NCI-H345 treated with DMSO at 0.1 percent for 48 hours (cell line): ENCODE data around the gene SLC22A15.

Experiments used
- DNase-seq: peaks from one replicate; lab custom pipeline; 2025; ENCODE audit not compliant: unreplicated experiment; lab: John Stamatoyannopoulos, UW

Gene SLC22A15

DNA sequence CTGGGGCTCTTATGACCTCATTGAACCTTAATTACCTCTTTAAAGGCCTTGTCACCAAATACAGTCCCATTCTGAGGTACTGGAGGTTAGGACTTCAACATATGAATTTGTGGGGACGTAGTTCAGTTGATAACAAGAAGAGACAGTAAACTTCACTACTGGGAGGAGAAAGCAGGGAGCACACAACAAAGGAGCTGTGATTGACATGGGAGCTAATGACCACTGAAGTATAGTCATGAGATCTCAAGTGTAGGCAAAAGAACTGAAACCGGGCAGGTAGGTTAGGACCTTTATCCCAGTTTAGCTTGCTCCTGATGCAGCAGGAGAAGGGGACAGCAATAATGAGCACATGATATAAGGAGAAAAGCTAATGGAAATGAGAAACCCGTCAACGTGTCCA, 123.1 kb downstream of the SLC22A15 start:
- DNase-seq = no peak

DNA sequence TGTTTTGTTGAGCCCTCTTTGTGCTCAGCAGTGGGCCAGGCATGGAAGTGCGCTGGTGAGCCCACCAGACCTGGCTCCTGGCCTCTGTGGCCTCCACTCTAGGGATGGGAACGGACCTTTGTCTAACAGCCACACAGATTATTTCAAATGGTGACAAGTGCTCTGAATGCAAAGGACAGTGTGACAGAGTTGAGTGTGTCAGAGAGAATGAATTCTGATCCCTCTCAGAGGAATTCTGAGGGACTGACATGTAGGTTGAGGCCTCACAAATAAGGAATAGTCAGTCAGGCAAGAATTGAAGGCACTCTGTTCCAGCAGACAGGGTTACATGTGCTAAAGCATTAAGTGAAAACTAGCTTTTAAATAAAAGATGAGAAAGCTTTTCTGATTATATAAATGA, 123.6 kb downstream of the SLC22A15 start:
- DNase-seq = no peak

DNA sequence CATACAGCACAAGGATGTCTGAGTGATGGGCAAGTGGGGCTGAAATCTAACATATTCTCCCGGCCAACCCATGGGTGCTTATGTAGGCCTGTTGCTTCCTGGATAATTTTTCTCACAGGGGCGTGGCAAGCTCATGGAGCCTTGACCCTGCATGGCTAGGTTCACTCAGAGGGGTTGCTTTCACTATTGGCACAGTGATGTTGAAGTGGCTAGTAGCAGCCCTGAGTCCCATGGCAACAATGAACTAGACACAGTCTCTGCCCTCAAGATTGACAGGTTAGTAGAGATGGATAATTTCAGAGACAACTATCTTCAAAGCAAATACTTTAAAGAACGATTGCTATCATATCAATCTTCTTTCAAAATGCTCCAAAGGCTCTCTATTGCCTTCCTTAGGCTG, 128.4 kb downstream of the SLC22A15 start:
- DNase-seq = no peak

GRCh38 chr1:116105996-116106395, 129.7 kb downstream of the SLC22A15 start:
- no peak for DNase-seq

- no peak for DNase-seq
These were observed 130.3 kb downstream of the SLC22A15 start for GRCh38 chr1:116106646-116107045.

DNA sequence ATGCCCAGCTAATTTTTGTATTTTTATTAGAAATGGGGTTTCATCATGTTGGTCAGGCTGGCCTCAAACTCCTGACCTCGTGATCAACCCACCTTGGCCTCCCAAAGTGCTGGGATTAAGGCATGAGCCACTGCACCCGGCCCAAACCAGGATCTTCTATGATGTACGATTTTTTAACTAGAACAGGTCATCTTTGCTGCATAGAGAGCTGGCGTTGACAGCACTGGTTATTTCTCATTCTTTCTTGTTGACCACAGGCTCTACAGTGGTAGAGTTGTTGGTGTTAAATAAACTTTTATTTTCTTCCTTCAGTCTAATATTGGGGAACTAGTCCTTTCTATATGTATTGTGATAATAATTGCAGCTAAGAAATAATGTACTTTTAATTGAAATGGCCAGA, 131.1 kb downstream of the SLC22A15 start:
- DNase-seq = no peak

- DNase-seq = no peak
These were observed 134.5 kb downstream of the SLC22A15 start, which contains the start of gene MAB21L3 for GRCh38 chr1:116110567-116111523. MAB21L3 (plus strand) TSS chr1:116111399; CDS start chr1:116112616, 1,217 bp downstream.

- DNase-seq = no peak
These were observed 135.3 kb downstream of the SLC22A15 start for GRCh38 chr1:116111524-116112021.

- no peak for DNase-seq
These were observed 136.3 kb downstream of the SLC22A15 start for GRCh38 chr1:116112388-116113140.

GRCh38 chr1:116113615-116114014, 137.3 kb downstream of the SLC22A15 start:
- no peak for DNase-seq

DNA sequence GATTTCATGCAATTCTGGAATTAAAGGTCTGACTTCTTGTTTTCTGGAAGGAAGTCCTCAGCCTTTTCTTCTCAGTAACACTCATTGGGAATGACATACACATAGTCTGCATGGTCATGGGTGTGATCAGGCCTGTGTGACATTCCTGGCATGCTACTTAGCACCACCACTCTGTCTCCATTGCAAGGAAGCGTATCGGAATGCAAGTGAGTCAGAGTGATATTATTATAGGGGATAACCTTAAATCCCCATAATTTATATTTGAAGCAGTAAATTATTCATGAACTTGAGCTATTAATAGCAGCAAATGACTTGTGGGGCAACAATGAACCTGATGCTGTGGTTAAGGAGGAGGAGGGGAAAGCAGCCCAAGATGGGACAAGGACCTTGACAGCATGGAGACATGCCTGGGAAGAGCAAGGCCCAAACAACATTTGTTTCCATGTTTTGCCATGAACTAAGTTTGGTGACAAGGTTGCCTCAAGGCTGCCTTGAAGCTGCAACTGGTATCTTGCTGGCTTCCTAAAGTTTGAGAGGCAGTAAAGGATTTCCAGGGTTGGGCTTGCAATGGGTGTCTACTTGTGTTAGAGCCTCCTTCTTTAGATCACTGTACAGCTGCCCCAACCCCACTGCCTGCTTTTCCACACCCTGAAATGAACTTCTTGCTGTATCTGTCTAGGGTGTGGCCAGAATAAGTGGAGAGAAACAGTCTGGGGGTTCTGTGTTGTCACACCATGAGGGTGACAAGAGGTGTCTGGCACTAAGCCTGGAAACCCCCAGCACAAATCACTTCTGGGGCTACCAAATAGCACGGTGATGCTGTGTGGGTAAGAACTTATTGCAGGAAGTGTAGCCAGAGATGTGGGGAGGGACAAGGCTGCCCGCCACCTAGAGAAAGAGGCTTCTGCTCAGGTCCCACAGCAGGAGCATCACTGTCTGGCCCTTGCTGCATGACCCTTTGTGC, 139.4 kb downstream of the SLC22A15 start:
- no peak for DNase-seq

- no peak for DNase-seq
These were observed 142.2 kb downstream of the SLC22A15 start for GRCh38 chr1:116118471-116118870.
